ENCODE measurements around the gene EXOC6B. TPM values are rescaled to one million over a fixed set of nuclear protein-coding genes. Genes with fewer than 3 reads are reported as not detected.
A peak's percentile ranks its signal among the peaks of the same experiment; 100 is the strongest.
"Not testable (repeated sequence)": the region's sequence is repeated elsewhere in the genome, so short reads cannot be mapped to it uniquely, and the experiment has no call there.

Gene EXOC6B
- total and polyA plus RNA-seq, 9 of the 15 experiments (the other 6 are each of a cell fraction or from before 2014, with no cell fraction given): 0.28 to 4.2 (median 2.0) TPM

DNA sequence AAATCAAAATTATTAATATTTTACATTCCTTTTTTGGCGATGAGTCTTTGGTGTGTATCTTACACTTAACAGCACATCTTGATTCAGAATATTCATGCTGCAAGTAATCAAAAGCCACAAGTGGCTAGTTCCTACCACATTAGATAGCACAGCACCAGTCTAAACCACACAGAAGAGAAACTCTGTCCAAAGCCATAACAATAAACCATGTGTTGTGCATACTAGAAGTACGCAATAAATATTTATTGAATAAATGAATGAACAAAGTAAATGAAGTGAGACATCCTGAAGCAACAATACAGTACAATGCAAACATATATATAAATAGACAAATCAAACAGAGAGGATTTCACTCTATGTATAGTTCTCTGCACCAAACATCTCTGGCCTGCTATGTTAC, 287.3 kb downstream of the EXOC6B start:
- ChIA-PET CTCF (ENCODE audit: low intra/inter-chr PET ratio) (no interaction called here), POLR2A (no interaction called here)
- FAIRE-seq (no peak), DNase-seq (ENCODE audit: extremely low read depth in 1 of 4, low spot score in 3 of 4) (no peak), ATAC-seq (0 out of 3 replicates have a peak, but pooled peaks have one; percentile 19)
- Histone ChIP-seq H3K9me1 (ENCODE audit: control insufficient read depth, insufficient read depth, low read length) (no peaks in the 10 kb centered on the region), H3K9ac (ENCODE audit: insufficient read depth in 1 of 2, low read depth in 2 of 2, low read length in 2 of 2) (no peak overlapping the region; a peak in 1 of 4 replicates), H3K4me3 (no peak overlapping the region), H3K79me2 (ENCODE audit: control insufficient read depth, insufficient read depth, low read length) (no peaks in the 10 kb centered on the region), H2AFZ (ENCODE audit: low read depth, low read length) (peak overlapping the region; percentile 87), H4K20me1 (replicated peaks; ENCODE audit: control insufficient read depth, insufficient read depth, low read length) (no peaks in the 10 kb centered on the region), H3K4me2 (ENCODE audit: insufficient read depth, low read length) (no peak overlapping the region), H3K27me3 (ENCODE audit: control insufficient read depth in 2 of 2, insufficient read depth in 2 of 2, low read length in 2 of 2) (no peaks in the 10 kb centered on the region), H3K4me1 (replicated peaks in 1 of 2; ENCODE audit: control insufficient read depth in 2 of 2, insufficient read depth in 2 of 2, low read length in 2 of 2) (peaks cover 3 to 22% of the 10 kb centered on the region in 2 experiments; a peak in 3 of 5 replicates), H3K9me3 (replicated peaks; ENCODE audit: control insufficient read depth, insufficient read depth, low read depth, low read length) (no peaks in the 10 kb centered on the region), H3K27ac (ENCODE audit: extremely low read depth, low read depth, low read length) (peak overlapping the region; percentile 48; the same call in 1 of the 3 replicates), H3K36me3 (ENCODE audit: control insufficient read depth, insufficient read depth, low read length) (no peaks in the 10 kb centered on the region)
- intact Hi-C loops (cut with micrococcal nuclease) (no loop called here), in situ Hi-C loops (cut with MboI) (no loop called here)
- no peak for TF ChIP-seq GATAD2B (IDR thresholded peaks at IDR 0.05; ENCODE audit: borderline replicate concordance)
- no peak for TF ChIP-seq PTRF (tag; IDR thresholded peaks at IDR 0.05)
- TF ChIP-seq ZFPM2 (CRISPR knock-in tag; IDR thresholded peaks at IDR 0.05): no peak
- no peak for TF ChIP-seq ZNF263 (CRISPR knock-in tag; IDR thresholded peaks at IDR 0.05; ENCODE audit: borderline replicate concordance)
- no peak for TF ChIP-seq MYBL2 (IDR thresholded peaks at IDR 0.05; ENCODE audit: low read depth)
- no peak for TF ChIP-seq MYBL2 (CRISPR knock-in tag; IDR thresholded peaks at IDR 0.05; ENCODE audit: borderline replicate concordance)
- TF ChIP-seq, protein P1, sequence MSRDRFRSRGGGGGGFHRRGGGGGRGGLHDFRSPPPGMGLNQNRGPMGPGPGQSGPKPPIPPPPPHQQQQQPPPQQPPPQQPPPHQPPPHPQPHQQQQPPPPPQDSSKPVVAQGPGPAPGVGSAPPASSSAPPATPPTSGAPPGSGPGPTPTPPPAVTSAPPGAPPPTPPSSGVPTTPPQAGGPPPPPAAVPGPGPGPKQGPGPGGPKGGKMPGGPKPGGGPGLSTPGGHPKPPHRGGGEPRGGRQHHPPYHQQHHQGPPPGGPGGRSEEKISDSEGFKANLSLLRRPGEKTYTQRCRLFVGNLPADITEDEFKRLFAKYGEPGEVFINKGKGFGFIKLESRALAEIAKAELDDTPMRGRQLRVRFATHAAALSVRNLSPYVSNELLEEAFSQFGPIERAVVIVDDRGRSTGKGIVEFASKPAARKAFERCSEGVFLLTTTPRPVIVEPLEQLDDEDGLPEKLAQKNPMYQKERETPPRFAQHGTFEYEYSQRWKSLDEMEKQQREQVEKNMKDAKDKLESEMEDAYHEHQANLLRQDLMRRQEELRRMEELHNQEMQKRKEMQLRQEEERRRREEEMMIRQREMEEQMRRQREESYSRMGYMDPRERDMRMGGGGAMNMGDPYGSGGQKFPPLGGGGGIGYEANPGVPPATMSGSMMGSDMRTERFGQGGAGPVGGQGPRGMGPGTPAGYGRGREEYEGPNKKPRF (IDR thresholded peaks at IDR 0.05; ENCODE audit: low read depth, low read length): no peak
- TF ChIP-seq, protein P2, sequence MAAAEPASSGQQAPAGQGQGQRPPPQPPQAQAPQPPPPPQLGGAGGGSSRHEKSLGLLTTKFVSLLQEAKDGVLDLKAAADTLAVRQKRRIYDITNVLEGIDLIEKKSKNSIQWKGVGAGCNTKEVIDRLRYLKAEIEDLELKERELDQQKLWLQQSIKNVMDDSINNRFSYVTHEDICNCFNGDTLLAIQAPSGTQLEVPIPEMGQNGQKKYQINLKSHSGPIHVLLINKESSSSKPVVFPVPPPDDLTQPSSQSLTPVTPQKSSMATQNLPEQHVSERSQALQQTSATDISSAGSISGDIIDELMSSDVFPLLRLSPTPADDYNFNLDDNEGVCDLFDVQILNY (CRISPR knock-in tag; IDR thresholded peaks at IDR 0.05): no peak
- no peak for TF ChIP-seq SPI1 (IDR thresholded peaks at IDR 0.05; ENCODE audit: borderline replicate concordance, low read depth, low read length)
- no TSS peak for BruUV-seq (replicated peaks)
- WGBS (ENCODE audit: insufficient coverage, low coverage, missing lambda C conversion rate): 47% methylated on average over 2 of the region's 2 CpGs

DNA sequence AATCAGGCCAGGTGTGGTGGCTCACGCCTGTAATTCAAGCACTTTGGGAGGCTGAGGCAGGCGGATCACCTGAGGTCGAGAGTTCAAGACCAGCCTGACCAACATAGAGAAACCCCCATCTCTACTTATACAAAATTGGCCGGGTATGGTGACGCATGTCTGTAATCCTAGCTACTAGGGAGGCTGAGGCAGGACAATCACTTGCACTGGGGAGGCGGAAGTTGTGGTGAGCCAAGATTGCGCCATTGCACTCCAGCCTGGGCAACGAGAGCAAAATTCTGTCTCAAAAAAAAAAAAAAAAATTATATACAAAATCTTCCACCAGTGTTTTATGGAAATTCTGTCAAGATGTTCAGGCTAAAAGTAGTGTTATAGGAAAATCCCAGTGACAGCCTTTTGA, 290.2 kb downstream of the EXOC6B start:
- H3K79me2 ChIP-seq (ENCODE audit: control insufficient read depth, insufficient read depth, low read length); H2AFZ ChIP-seq (ENCODE audit: low read depth, low read length); H3K36me3 ChIP-seq (ENCODE audit: control insufficient read depth, insufficient read depth, low read length); H3K9me1 ChIP-seq (ENCODE audit: control insufficient read depth, insufficient read depth, low read length); in situ Hi-C loops (cut with MboI); POLR2A ChIA-PET; DNase-seq (ENCODE audit: extremely low read depth in 1 of 4, low spot score in 3 of 4); H3K9me3 ChIP-seq (replicated peaks; ENCODE audit: control insufficient read depth, insufficient read depth, low read depth, low read length); H4K20me1 ChIP-seq (replicated peaks; ENCODE audit: control insufficient read depth, insufficient read depth, low read length); intact Hi-C loops (cut with micrococcal nuclease); CTCF ChIA-PET (ENCODE audit: low intra/inter-chr PET ratio); H3K27me3 ChIP-seq (ENCODE audit: control insufficient read depth in 2 of 2, insufficient read depth in 2 of 2, low read length in 2 of 2); FAIRE-seq; H3K27ac ChIP-seq (ENCODE audit: extremely low read depth, low read depth, low read length); H3K4me3 ChIP-seq; H3K9ac ChIP-seq (ENCODE audit: insufficient read depth in 1 of 2, low read depth in 2 of 2, low read length in 2 of 2); ATAC-seq; H3K4me2 ChIP-seq (ENCODE audit: insufficient read depth, low read length); BruUV-seq (replicated peaks): not testable (repeated sequence)
- 93% methylated on average over 8 of the region's 8 CpGs for WGBS (ENCODE audit: insufficient coverage, low coverage, missing lambda C conversion rate)
- H3K4me1 ChIP-seq (replicated peaks in 1 of 2; ENCODE audit: control insufficient read depth in 2 of 2, insufficient read depth in 2 of 2, low read length in 2 of 2): peaks cover 3 to 22% of the 10 kb centered on the region in 2 experiments; a peak in 3 of 5 replicates

Measured in K562 (cell line).